ENCODE data around the gene CNOT3. TPM values are rescaled to one million over a fixed set of nuclear protein-coding genes. Genes with fewer than 3 reads are reported as not detected.

Gene CNOT3
- total and polyA plus RNA-seq, 2 donors (not counting 3 experiments of a cell fraction or from before 2014, with no cell fraction given): 20.4 to 74.7 TPM

- no TSS peak for BruUV-seq (replicated peaks)
- no peak overlapping the region for H3K9ac ChIP-seq (replicated peaks; ENCODE audit: extremely low read depth, insufficient read depth, low read length)
- H3K36me3 ChIP-seq (ENCODE audit: control insufficient read depth in 2 of 2, extremely low read depth in 1 of 2, insufficient read depth in 2 of 2, low read length in 2 of 2): no peaks in the 10 kb centered on the region
- no peaks in the 10 kb centered on the region for H3K27me3 ChIP-seq (ENCODE audit: control insufficient read depth in 2 of 2, insufficient read depth in 2 of 2, low read length in 2 of 2)
- H3K9me3 ChIP-seq (replicated peaks; ENCODE audit: control insufficient read depth, insufficient read depth, low read length): no peaks in the 10 kb centered on the region
- CTCF ChIA-PET: interaction anchor here (0.9 to 4.2 kb wide), 2 partner anchors 65 to 301 kb away, joined by 3 to 27 read pairs; no protein-coding TSS in a partner anchor
- no peak for DNase-seq (ENCODE audit: low read depth, low spot score)
- no peak for TF ChIP-seq MAX (IDR thresholded peaks at IDR 0.05; ENCODE audit: insufficient read depth, insufficient read length)
- TF ChIP-seq JUN (IDR thresholded peaks at IDR 0.05; ENCODE audit: borderline replicate concordance, insufficient read depth, insufficient read length, low read depth): no peak
- TF ChIP-seq POLR2AphosphoS5 (IDR thresholded peaks at IDR 0.05; ENCODE audit: insufficient read depth, low read depth, low read length): no peak
- TF ChIP-seq GATA2 (IDR thresholded peaks at IDR 0.05; ENCODE audit: insufficient read depth, insufficient read length, low read depth, low read length): no peak
- TF ChIP-seq POLR2A (IDR thresholded peaks at IDR 0.05; ENCODE audit: low read depth, low read length): no peak
- no peak for TF ChIP-seq EZH2 (IDR thresholded peaks at IDR 0.05; ENCODE audit: borderline replicate concordance, low read depth, low read length, severe bottlenecking)
- TF ChIP-seq MYC (IDR thresholded peaks at IDR 0.05; ENCODE audit: low read depth, low read length): no peak
- no peaks in the 10 kb centered on the region for H3K79me2 ChIP-seq (ENCODE audit: control insufficient read depth, insufficient read depth, low read length)
- intact Hi-C loops (cut with micrococcal nuclease) (no loop called here), dilution Hi-C loops (cut with MboI; ENCODE audit: extremely low pct_ligation_motif_present, low sequenced_read_pairs) (no loop called here)
- POLR2A ChIA-PET: no interaction called here
- no peak overlapping the region for H3K4me3 ChIP-seq (replicated peaks in 1 of 3; ENCODE audit: insufficient read depth in 1 of 3, low read depth in 1 of 3, low read length in 3 of 3)
- H3K9me1 ChIP-seq (replicated peaks; ENCODE audit: control insufficient read depth, extremely low read depth, insufficient read depth, low read length): no peaks in the 10 kb centered on the region
- no peak overlapping the region for H2AFZ ChIP-seq (ENCODE audit: low read depth, low read length)
- no peak overlapping the region for H3K4me2 ChIP-seq (ENCODE audit: insufficient read depth, low read length)
- FAIRE-seq: no peak
- no peaks in the 10 kb centered on the region for H4K20me1 ChIP-seq (replicated peaks; ENCODE audit: control insufficient read depth, extremely low read depth, insufficient read depth, low read length)
- no peaks in the 10 kb centered on the region for H3K4me1 ChIP-seq (ENCODE audit: control insufficient read depth, extremely low read depth, insufficient read depth, low read length)
- H3K27ac ChIP-seq (ENCODE audit: insufficient read depth, low read depth, low read length): no peak overlapping the region
These were observed 43.0 kb upstream of the CNOT3 start for GRCh38 chr19:54094426-54095000.

All from endothelial cell of umbilical vein (primary cell).